Inflammatory macrophage (primary cell): Measurements from ENCODE around the gene GTF3C5.
"Not testable (repeated sequence)": the region's sequence is repeated elsewhere in the genome, so short reads cannot be mapped to it uniquely, and the experiment has no call there.

Source experiments
- DNase-seq, 2 donors: peaks; one replicate each; pipeline ENCODE4 v3.0.0-alpha.2; 2020 to 2022

The GTF3C5 gene

GRCh38 chr9:133094351-133094750 lies 63.6 kb downstream of the GTF3C5 start:
- DNase-seq: not testable (repeated sequence)

- DNase-seq: no peak
Observed at GRCh38 chr9:133094842-133095393, 64.1 kb downstream of the GTF3C5 start.

GRCh38 chr9:133098104-133098754 lies 67.4 kb downstream of the GTF3C5 start:
- DNase-seq: no peak

- no peak for DNase-seq
Observed at GRCh38 chr9:133098871-133099270, 68.1 kb downstream of the GTF3C5 start.

GRCh38 chr9:133099726-133100505 lies 69.1 kb downstream of the GTF3C5 start:
- DNase-seq: no peak

GRCh38 chr9:133100506-133101355 lies 69.9 kb downstream of the GTF3C5 start:
- DNase-seq: no peak

GRCh38 chr9:133101356-133102189 lies 70.8 kb downstream of the GTF3C5 start:
- DNase-seq: no peak

GRCh38 chr9:133102190-133103021 lies 71.6 kb downstream of the GTF3C5 start:
- DNase-seq: no peak

GRCh38 chr9:133103183-133103986 lies 72.6 kb downstream of the GTF3C5 start:
- peak; percentile 52 to 61 for DNase-seq

GRCh38 chr9:133103987-133104505 lies 73.2 kb downstream of the GTF3C5 start:
- no peak for DNase-seq

- DNase-seq: no peak
Observed at GRCh38 chr9:133104718-133105460, 74.1 kb downstream of the GTF3C5 start.

- DNase-seq: no peak
Observed at GRCh38 chr9:133105461-133105770, 74.6 kb downstream of the GTF3C5 start.

- DNase-seq: no peak
Observed at GRCh38 chr9:133106511-133107244, 75.9 kb downstream of the GTF3C5 start.

- DNase-seq: no peak
Observed at GRCh38 chr9:133107245-133107722, 76.5 kb downstream of the GTF3C5 start.
